ENCODE results near the gene CDC73. TPM values are rescaled to one million over a fixed set of nuclear protein-coding genes. Genes with fewer than 3 reads are reported as not detected.

CDC73 gene
- total and polyA plus RNA-seq, 10 donors = 6.5 to 76.7 (median 39.1) TPM

- H3K9me3 ChIP-seq = no peaks in the 10 kb centered on the region
- no peak overlapping the region for H3K4me3 ChIP-seq
- H3K27ac ChIP-seq = no peak overlapping the region
- H3K4me1 ChIP-seq = no peaks in the 10 kb centered on the region
- H3K36me3 ChIP-seq = peaks cover 0 to 91% (median 47%) of the 10 kb centered on the region in 6 donors
- H3K27me3 ChIP-seq (replicated peaks in 1 of 7) = no peaks in the 10 kb centered on the region
- DNase-seq = no peak
- intact Hi-C loops (cut with DNase I; ENCODE audit: low total_unique reads) = no loop called here
- WGBS, 5 donors = 80 to 89% (median 85%) methylated on average over 6 of the region's 6 CpGs
- TF ChIP-seq POLR2AphosphoS5 (IDR thresholded peaks at IDR 0.05) = no peak
- TF ChIP-seq, protein P1, sequence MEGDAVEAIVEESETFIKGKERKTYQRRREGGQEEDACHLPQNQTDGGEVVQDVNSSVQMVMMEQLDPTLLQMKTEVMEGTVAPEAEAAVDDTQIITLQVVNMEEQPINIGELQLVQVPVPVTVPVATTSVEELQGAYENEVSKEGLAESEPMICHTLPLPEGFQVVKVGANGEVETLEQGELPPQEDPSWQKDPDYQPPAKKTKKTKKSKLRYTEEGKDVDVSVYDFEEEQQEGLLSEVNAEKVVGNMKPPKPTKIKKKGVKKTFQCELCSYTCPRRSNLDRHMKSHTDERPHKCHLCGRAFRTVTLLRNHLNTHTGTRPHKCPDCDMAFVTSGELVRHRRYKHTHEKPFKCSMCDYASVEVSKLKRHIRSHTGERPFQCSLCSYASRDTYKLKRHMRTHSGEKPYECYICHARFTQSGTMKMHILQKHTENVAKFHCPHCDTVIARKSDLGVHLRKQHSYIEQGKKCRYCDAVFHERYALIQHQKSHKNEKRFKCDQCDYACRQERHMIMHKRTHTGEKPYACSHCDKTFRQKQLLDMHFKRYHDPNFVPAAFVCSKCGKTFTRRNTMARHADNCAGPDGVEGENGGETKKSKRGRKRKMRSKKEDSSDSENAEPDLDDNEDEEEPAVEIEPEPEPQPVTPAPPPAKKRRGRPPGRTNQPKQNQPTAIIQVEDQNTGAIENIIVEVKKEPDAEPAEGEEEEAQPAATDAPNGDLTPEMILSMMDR (IDR thresholded peaks at IDR 0.05 in 8 of 11, conservative IDR thresholded peaks at IDR 0.05 in 3 of 11) = no peak
- TF ChIP-seq POLR2A (IDR thresholded peaks at IDR 0.05) = no peak
These were observed 38.3 kb upstream of the CDC73 start for GRCh38 chr1:193083365-193084088.

DNA sequence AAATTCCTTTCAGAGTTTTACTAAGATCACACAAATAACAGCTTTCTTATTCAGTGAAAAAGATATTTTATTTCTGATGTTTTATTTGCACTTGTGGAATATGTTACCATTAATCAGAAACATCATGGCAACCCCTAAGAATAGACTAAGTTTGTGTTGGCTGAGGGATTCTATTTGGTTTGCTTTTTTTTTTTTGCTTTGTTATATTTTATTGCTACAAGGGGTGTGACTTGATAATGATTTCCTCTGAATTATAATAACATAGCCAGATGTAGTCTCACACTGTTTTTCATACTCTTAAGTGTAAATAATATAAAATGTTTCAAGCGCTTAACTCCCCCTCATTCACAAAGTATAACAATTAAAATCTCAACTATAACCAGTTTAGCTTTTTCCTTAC is 36.6 kb upstream of the CDC73 start:
- Histone ChIP-seq H3K36me3 (peaks cover 0 to 84% (median 40%) of the 10 kb centered on the region in 6 donors), H3K27ac (no peak overlapping the region), H3K4me1 (no peaks in the 10 kb centered on the region), H3K9me3 (no peaks in the 10 kb centered on the region), H3K27me3 (replicated peaks in 1 of 7) (no peaks in the 10 kb centered on the region), H3K4me3 (no peak overlapping the region)
- 93 to 100% (median 98%) methylated on average over 1 of the region's 1 CpG for WGBS, 5 donors
- intact Hi-C loops (cut with DNase I; ENCODE audit: low total_unique reads) = no loop called here
- TF ChIP-seq, protein P1 (IDR thresholded peaks at IDR 0.05 in 8 of 11, conservative IDR thresholded peaks at IDR 0.05 in 3 of 11) = no peak
- TF ChIP-seq POLR2AphosphoS5 (IDR thresholded peaks at IDR 0.05) = no peak
- TF ChIP-seq POLR2A (IDR thresholded peaks at IDR 0.05) = no peak
- DNase-seq = no peak

- Histone ChIP-seq H3K36me3 (peaks cover 0 to 84% (median 36%) of the 10 kb centered on the region in 6 donors), H3K27ac (no peak overlapping the region), H3K27me3 (replicated peaks in 1 of 7) (no peaks in the 10 kb centered on the region), H3K4me1 (no peaks in the 10 kb centered on the region), H3K9me3 (no peaks in the 10 kb centered on the region), H3K4me3 (no peak overlapping the region)
- TF ChIP-seq POLR2AphosphoS5 (IDR thresholded peaks at IDR 0.05) (no peak), POLR2A (IDR thresholded peaks at IDR 0.05) (no peak)
- TF ChIP-seq, protein P1 (IDR thresholded peaks at IDR 0.05 in 8 of 11, conservative IDR thresholded peaks at IDR 0.05 in 3 of 11) = no peak
- intact Hi-C loops (cut with DNase I; ENCODE audit: low total_unique reads) = no loop called here
- 93 to 96% (median 94%) methylated on average over 3 of the region's 3 CpGs for WGBS, 5 donors
- no peak for DNase-seq
These were observed 35.5 kb upstream of the CDC73 start for GRCh38 chr1:193086342-193086741.

GRCh38 chr1:193087893-193088292 is 33.9 kb upstream of the CDC73 start:
- no peak overlapping the region for H3K4me3 ChIP-seq
- H3K27me3 ChIP-seq (replicated peaks in 1 of 7) = no peaks in the 10 kb centered on the region
- intact Hi-C loops (cut with DNase I; ENCODE audit: low total_unique reads) = no loop called here
- H3K36me3 ChIP-seq = peaks cover 0 to 82% (median 23%) of the 10 kb centered on the region in 6 donors
- H3K4me1 ChIP-seq = no peaks in the 10 kb centered on the region
- H3K27ac ChIP-seq = peak overlapping the region in 1 of 8 donors; percentile 18
- no peak for TF ChIP-seq POLR2A (IDR thresholded peaks at IDR 0.05)
- no peaks in the 10 kb centered on the region for H3K9me3 ChIP-seq
- no peak for DNase-seq
- 69 to 79% (median 71%) methylated on average over 3 of the region's 3 CpGs for WGBS, 5 donors

Measured in spleen (tissue), 11 donors.